Measurements from ENCODE around the gene VNN1.
A peak's percentile ranks its signal among the peaks of the same experiment; 100 is the strongest.
"Not testable (repeated sequence)": the region's sequence is repeated elsewhere in the genome, so short reads cannot be mapped to it uniquely, and the experiment has no call there.

VNN1 gene

GRCh38 chr6:132690678-132691077 lies 23.2 kb downstream of the VNN1 start:
- no peak overlapping the region for H3K9ac ChIP-seq (ENCODE audit: low read depth, low read length)
- H3K36me3 ChIP-seq (ENCODE audit: insufficient read depth, low read length): no peaks in the 10 kb centered on the region
- H3K4me2 ChIP-seq (ENCODE audit: low read length): no peak overlapping the region
- H3K27me3 ChIP-seq (ENCODE audit: control insufficient read depth, insufficient read depth, low read length): no peaks in the 10 kb centered on the region
- no peak overlapping the region for H3K4me3 ChIP-seq (ENCODE audit: low read length)
- H3K4me1 ChIP-seq (ENCODE audit: control insufficient read depth, insufficient read depth, low read length): no peaks in the 10 kb centered on the region
- no peaks in the 10 kb centered on the region for H3K9me3 ChIP-seq (replicated peaks; ENCODE audit: low read length)

GRCh38 chr6:132687306-132687705 lies 26.5 kb downstream of the VNN1 start:
- no peak overlapping the region for H3K4me3 ChIP-seq (ENCODE audit: low read length)
- H3K4me1 ChIP-seq (ENCODE audit: control insufficient read depth, insufficient read depth, low read length): peaks cover 5% of the 10 kb centered on the region
- H3K27me3 ChIP-seq (ENCODE audit: control insufficient read depth, insufficient read depth, low read length): no peaks in the 10 kb centered on the region
- no peak overlapping the region for H3K4me2 ChIP-seq (ENCODE audit: low read length)
- H3K9ac ChIP-seq (ENCODE audit: low read depth, low read length): no peak overlapping the region
- H3K9me3 ChIP-seq (replicated peaks; ENCODE audit: low read length): no peaks in the 10 kb centered on the region
- H3K36me3 ChIP-seq (ENCODE audit: insufficient read depth, low read length): no peaks in the 10 kb centered on the region

GRCh38 chr6:132686531-132686930 lies 27.3 kb downstream of the VNN1 start:
- H3K4me2 ChIP-seq (ENCODE audit: low read length): no peak overlapping the region
- no peak overlapping the region for H3K9ac ChIP-seq (ENCODE audit: low read depth, low read length)
- no peaks in the 10 kb centered on the region for H3K9me3 ChIP-seq (replicated peaks; ENCODE audit: low read length)
- H3K4me1 ChIP-seq (ENCODE audit: control insufficient read depth, insufficient read depth, low read length): peaks cover 5% of the 10 kb centered on the region
- H3K27me3 ChIP-seq (ENCODE audit: control insufficient read depth, insufficient read depth, low read length): no peaks in the 10 kb centered on the region
- H3K4me3 ChIP-seq (ENCODE audit: low read length): no peak overlapping the region
- H3K36me3 ChIP-seq (ENCODE audit: insufficient read depth, low read length): no peaks in the 10 kb centered on the region

- Histone ChIP-seq H3K9ac (ENCODE audit: low read depth, low read length) (no peak overlapping the region), H3K4me3 (ENCODE audit: low read length) (no peak overlapping the region), H3K27me3 (ENCODE audit: control insufficient read depth, insufficient read depth, low read length) (no peaks in the 10 kb centered on the region), H3K4me2 (ENCODE audit: low read length) (no peak overlapping the region), H3K36me3 (ENCODE audit: insufficient read depth, low read length) (no peaks in the 10 kb centered on the region), H3K9me3 (replicated peaks; ENCODE audit: low read length) (no peaks in the 10 kb centered on the region), H3K4me1 (ENCODE audit: control insufficient read depth, insufficient read depth, low read length) (peaks cover 5% of the 10 kb centered on the region)
These were observed 28.8 kb downstream of the VNN1 start for GRCh38 chr6:132685009-132685408.

GRCh38 chr6:132684272-132684671 lies 29.6 kb downstream of the VNN1 start:
- H3K9ac ChIP-seq (ENCODE audit: low read depth, low read length): no peak overlapping the region
- H3K36me3 ChIP-seq (ENCODE audit: insufficient read depth, low read length): no peaks in the 10 kb centered on the region
- peaks cover 5% of the 10 kb centered on the region for H3K4me1 ChIP-seq (ENCODE audit: control insufficient read depth, insufficient read depth, low read length)
- no peaks in the 10 kb centered on the region for H3K9me3 ChIP-seq (replicated peaks; ENCODE audit: low read length)
- H3K27me3 ChIP-seq (ENCODE audit: control insufficient read depth, insufficient read depth, low read length): no peaks in the 10 kb centered on the region
- no peak overlapping the region for H3K4me2 ChIP-seq (ENCODE audit: low read length)
- no peak overlapping the region for H3K4me3 ChIP-seq (ENCODE audit: low read length)

GRCh38 chr6:132683543-132683942 lies 30.3 kb downstream of the VNN1 start:
- Histone ChIP-seq H3K4me1 (ENCODE audit: control insufficient read depth, insufficient read depth, low read length) (peaks cover 5% of the 10 kb centered on the region), H3K9me3 (replicated peaks; ENCODE audit: low read length) (no peaks in the 10 kb centered on the region), H3K36me3 (ENCODE audit: insufficient read depth, low read length) (no peaks in the 10 kb centered on the region), H3K9ac (ENCODE audit: low read depth, low read length) (no peak overlapping the region), H3K4me3 (ENCODE audit: low read length) (no peak overlapping the region), H3K27me3 (ENCODE audit: control insufficient read depth, insufficient read depth, low read length) (no peaks in the 10 kb centered on the region), H3K4me2 (ENCODE audit: low read length) (no peak overlapping the region)

DNA sequence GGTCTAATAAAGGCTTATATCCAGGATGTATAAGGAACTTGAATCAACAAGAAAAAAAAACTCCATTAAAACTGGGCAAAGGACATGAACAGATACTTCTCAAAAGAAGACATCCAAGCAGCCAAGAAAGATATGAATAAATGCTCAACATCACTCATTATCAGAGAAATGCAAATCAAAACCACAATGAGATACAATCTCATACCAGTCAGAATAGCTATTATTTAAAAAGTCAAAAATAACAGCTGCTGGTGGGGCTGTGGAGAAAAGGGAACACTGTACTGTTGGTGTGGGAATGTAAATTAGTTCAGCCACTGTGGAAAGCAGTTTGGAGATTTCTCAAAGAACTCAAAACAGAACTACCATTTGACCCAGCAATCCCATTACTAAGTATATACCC lies 34.8 kb downstream of the VNN1 start:
- H3K4me3 ChIP-seq (ENCODE audit: low read length); H3K9me3 ChIP-seq (replicated peaks; ENCODE audit: low read length); H3K4me1 ChIP-seq (ENCODE audit: control insufficient read depth, insufficient read depth, low read length); H3K27me3 ChIP-seq (ENCODE audit: control insufficient read depth, insufficient read depth, low read length); H3K9ac ChIP-seq (ENCODE audit: low read depth, low read length); H3K36me3 ChIP-seq (ENCODE audit: insufficient read depth, low read length); H3K4me2 ChIP-seq (ENCODE audit: low read length): not testable (repeated sequence)

DNA sequence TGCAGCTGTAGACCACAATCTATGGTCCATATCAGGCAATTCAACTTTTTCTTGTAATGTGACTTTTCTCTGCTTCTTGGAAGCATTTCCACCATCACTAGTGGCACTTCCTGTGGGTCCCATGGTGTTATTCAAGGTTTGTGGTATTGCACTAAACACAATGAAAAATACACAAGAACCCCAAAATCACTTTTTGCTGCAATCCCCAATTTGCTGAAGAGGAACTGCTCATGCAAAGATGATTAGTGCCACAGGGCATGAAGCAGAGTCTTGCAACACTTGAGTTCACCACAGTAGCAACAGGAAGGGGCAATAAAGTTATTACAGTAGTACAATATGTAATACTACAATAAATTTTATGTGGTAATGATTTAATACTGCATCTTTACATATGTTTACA lies 38.1 kb downstream of the VNN1 start:
- Histone ChIP-seq H3K4me1 (ENCODE audit: control insufficient read depth, insufficient read depth, low read length) (no peaks in the 10 kb centered on the region), H3K9ac (ENCODE audit: low read depth, low read length) (no peak overlapping the region), H3K4me3 (ENCODE audit: low read length) (no peak overlapping the region), H3K36me3 (ENCODE audit: insufficient read depth, low read length) (no peaks in the 10 kb centered on the region), H3K9me3 (replicated peaks; ENCODE audit: low read length) (no peaks in the 10 kb centered on the region), H3K4me2 (ENCODE audit: low read length) (no peak overlapping the region), H3K27me3 (ENCODE audit: control insufficient read depth, insufficient read depth, low read length) (peaks cover 4% of the 10 kb centered on the region)

DNA sequence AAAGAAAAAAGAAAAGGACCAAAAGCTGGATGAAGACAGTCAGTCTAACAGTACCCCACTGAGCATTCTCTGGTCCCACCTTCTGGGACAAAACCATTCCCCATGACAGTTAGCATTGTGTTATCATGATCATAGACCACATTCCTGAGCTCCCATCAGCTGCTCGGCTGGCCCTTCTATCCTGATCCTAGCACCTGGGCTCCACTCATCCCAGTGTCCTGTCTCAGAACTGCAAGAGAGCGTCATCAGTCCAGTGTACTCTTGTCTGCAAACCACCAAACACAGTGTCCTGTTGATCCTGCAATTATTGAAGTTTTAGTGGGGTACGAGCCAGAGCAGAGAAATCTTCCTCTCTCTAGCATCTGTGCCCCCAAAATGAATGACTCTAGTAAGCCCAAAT lies 38.9 kb downstream of the VNN1 start:
- Histone ChIP-seq H3K9ac (ENCODE audit: low read depth, low read length) (no peak overlapping the region), H3K4me2 (ENCODE audit: low read length) (no peak overlapping the region), H3K36me3 (ENCODE audit: insufficient read depth, low read length) (no peaks in the 10 kb centered on the region), H3K9me3 (replicated peaks; ENCODE audit: low read length) (no peaks in the 10 kb centered on the region), H3K27me3 (ENCODE audit: control insufficient read depth, insufficient read depth, low read length) (peaks cover 4% of the 10 kb centered on the region), H3K4me1 (ENCODE audit: control insufficient read depth, insufficient read depth, low read length) (no peaks in the 10 kb centered on the region), H3K4me3 (ENCODE audit: low read length) (no peak overlapping the region)

DNA sequence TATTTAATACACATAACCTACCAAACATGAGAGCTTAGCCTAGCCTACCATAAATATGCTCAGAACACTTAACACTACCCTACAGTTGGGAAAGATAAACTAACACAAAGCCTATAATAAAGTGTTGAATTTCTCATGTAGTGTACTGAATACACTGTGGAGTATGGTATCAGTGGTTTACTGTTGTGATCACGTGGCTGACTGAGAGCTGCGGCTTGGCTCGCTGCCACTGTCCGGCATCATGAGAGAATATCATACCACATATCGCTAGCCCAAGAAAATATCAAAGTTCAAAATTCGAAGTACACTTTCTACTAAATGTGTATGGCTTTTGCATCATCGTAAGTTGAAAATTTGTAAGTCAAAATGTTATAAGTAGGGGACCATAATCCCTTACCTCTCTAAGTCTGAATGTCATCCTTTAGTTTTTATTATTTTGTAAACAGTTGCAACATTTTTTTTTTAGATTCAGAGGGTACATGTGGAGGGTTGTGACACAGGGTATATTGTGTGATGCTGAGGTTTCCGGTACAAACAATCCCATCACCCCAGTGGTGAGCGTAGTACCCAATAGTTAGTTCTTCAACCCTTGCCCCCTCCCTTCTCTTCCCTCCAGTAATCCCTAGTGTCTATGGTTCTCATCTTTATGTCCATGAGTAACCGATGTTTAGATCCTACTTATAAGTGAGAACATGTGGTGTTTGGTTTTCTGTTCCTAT lies 40.3 kb downstream of the VNN1 start:
- H3K4me1 ChIP-seq (ENCODE audit: control insufficient read depth, insufficient read depth, low read length): no peaks in the 10 kb centered on the region
- no peaks in the 10 kb centered on the region for H3K36me3 ChIP-seq (ENCODE audit: insufficient read depth, low read length)
- H3K4me3 ChIP-seq (ENCODE audit: low read length): no peak overlapping the region
- no peak overlapping the region for H3K4me2 ChIP-seq (ENCODE audit: low read length)
- H3K9ac ChIP-seq (ENCODE audit: low read depth, low read length): no peak overlapping the region
- H3K27me3 ChIP-seq (ENCODE audit: control insufficient read depth, insufficient read depth, low read length): peaks cover 4% of the 10 kb centered on the region
- H3K9me3 ChIP-seq (replicated peaks; ENCODE audit: low read length): no peaks in the 10 kb centered on the region

DNA sequence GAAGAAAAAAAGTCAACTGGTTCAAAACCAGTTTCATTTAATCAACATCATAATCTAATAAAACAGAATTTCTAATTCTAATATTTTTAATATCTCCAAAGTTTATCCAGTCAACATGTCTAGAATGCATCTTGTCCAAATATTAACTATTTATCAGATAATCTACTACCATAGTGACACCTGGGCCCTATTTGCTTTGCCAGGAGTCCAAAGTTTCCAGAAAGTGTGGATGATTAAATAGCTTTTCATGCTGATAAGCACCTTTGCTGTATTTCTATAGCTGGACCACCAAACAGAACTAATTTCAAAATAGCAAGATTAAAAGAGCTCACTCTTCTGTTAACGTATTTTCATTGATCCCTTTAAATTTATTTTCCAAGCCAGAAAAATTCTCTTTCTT lies 42.6 kb downstream of the VNN1 start:
- Histone ChIP-seq H3K4me3 (ENCODE audit: low read length) (no peak overlapping the region), H3K9ac (ENCODE audit: low read depth, low read length) (no peak overlapping the region), H3K4me1 (ENCODE audit: control insufficient read depth, insufficient read depth, low read length) (no peaks in the 10 kb centered on the region), H3K27me3 (ENCODE audit: control insufficient read depth, insufficient read depth, low read length) (peaks cover 4% of the 10 kb centered on the region), H3K36me3 (ENCODE audit: insufficient read depth, low read length) (no peaks in the 10 kb centered on the region), H3K4me2 (ENCODE audit: low read length) (no peak overlapping the region), H3K9me3 (replicated peaks; ENCODE audit: low read length) (no peaks in the 10 kb centered on the region)

DNA sequence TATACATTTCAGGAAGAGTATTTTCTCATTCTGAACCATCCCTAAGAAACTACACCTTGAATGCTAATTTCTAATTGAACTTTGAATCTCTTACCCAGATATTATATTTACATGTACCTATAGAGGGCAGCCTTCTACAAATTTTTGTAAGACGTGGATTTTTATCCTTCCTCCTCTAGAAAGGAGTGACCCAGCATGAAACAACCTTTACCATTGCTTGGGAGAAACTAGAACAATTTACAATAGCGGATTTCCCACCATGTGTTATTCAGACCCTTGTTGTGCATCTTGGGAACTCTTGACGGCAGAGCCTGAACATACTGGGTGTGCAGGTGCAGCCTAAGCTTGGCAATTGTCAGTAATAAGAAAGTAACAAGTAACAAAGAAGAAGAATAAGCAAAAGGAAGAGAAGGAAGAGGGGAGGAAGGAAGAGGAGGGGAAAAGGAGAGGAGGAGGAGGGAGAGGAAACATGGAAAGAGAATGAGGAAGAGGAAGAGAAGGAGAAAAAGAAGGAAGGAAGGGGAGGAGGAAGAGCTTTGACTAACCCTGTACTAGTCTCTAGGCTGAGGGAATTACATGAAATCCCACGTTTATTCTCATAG lies 44.1 kb downstream of the VNN1 start:
- Histone ChIP-seq H3K36me3 (ENCODE audit: insufficient read depth, low read length) (no peaks in the 10 kb centered on the region), H3K4me2 (ENCODE audit: low read length) (peak overlapping the region; percentile 22), H3K9me3 (replicated peaks; ENCODE audit: low read length) (no peaks in the 10 kb centered on the region), H3K4me3 (ENCODE audit: low read length) (no peak overlapping the region), H3K4me1 (ENCODE audit: control insufficient read depth, insufficient read depth, low read length) (no peaks in the 10 kb centered on the region), H3K27me3 (ENCODE audit: control insufficient read depth, insufficient read depth, low read length) (peaks cover 4% of the 10 kb centered on the region), H3K9ac (ENCODE audit: low read depth, low read length) (no peak overlapping the region)
